ENCODE results near the gene SLC24A4. TPM values are rescaled to one million over a fixed set of nuclear protein-coding genes. Genes with fewer than 3 reads are reported as not detected.
A peak's percentile ranks its signal among the peaks of the same experiment; 100 is the strongest.

The SLC24A4 gene
- total and polyA plus RNA-seq, 7 experiments from 2014 or later, result 0.10 to 15.3 (median 2.1) TPM; not detected in 4

DNA sequence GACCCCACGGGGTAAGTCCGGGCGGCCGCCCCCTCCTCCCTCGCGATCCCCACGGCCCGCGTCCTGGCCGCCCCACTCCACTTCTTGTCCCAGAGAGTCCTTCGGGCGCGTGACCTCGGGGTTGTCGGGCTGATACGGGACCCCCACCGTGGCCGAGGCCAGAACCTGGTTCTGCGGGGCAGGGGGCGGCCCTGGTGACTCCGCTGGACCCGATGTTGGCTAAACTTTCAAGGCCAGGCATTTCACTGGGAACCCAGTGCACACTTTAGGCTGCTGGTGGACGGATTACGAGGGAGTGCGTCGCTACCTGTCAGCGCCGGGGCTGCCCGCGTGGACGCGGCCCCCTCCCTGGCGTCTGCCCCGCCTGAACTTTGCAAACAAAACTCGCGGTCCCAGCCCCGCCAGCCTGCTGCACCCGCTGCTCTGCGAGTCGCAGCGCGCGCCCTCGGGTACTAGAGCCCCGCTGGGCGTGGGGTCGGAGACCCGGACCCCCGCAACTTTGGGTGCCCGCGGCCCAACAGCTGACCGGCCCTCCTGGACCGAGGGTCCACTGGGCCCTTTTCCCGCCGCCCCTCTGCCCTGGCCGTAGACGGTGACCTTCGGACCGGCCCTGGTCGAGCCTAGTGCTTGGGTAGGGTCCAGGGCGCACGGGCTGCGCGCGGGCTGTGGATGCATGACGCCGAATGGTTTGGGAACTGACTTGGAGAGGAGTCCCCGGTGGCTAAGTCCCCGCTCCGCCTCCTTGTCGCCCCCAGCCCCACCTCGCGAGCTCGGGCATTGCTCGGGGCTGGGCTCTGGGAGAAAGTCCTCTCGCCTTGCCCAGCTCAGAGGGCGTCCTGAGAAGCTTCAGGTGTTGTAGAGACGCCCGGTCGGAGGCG is 191.2 kb downstream of the SLC24A4 start:
- peak; percentile 50 for ATAC-seq
- Mint-ChIP-seq H3K27me3 (peaks cover 0 to 61% (median 0%) of the 10 kb centered on the region in 5 donors), H3K36me3 (peaks cover 0 to 2% (median 0%) of the 10 kb centered on the region in 5 donors), H3K4me1 (peaks cover 29 to 56% (median 42%) of the 10 kb centered on the region in 7 donors), H3K27ac (peak overlapping the region in 7 of 9 donors; percentile 21 to 71 (median 58)), H3K4me3 (peak overlapping the region; percentile 48 to 86 (median 73)), H3K9me3 (no peaks in the 10 kb centered on the region)
- H3K36me3 ChIP-seq (ENCODE audit: control insufficient read depth in 2 of 3, insufficient read depth in 3 of 3, low read length in 3 of 3), result no peaks in the 10 kb centered on the region
- H3K9me3 ChIP-seq (ENCODE audit: control insufficient read depth in 2 of 3, low read length in 3 of 3), result no peaks in the 10 kb centered on the region
- H3K4me3 ChIP-seq (ENCODE audit: low read length), result peak overlapping the region; percentile 76
- ChIA-PET POLR2A (interaction anchor here (0.6 to 1.4 kb wide), 3 partner anchors 12 to 141 kb away, joined by 3 to 4 read pairs (median 3); no protein-coding TSS in a partner anchor), CTCF (no interaction called here)
- DNase-seq, result peak; percentile 19 to 49 (median 31)
- H3K4me1 ChIP-seq (ENCODE audit: control insufficient read depth in 2 of 2, insufficient read depth in 2 of 2, low read length in 2 of 2), result peaks cover 33 to 52% of the 10 kb centered on the region in 2 donors
- intact Hi-C loops (cut with micrococcal nuclease), result loop anchor here (1.0 to 5.0 kb wide), 5 partner anchors 17 to 168 kb away; no protein-coding TSS in a partner anchor
- no peaks in the 10 kb centered on the region for H3K27me3 ChIP-seq (ENCODE audit: control insufficient read depth in 2 of 2, insufficient read depth in 2 of 2, low read length in 2 of 2)
- peak overlapping the region; percentile 67 for H3K27ac ChIP-seq (ENCODE audit: low read depth, low read length)

DNA sequence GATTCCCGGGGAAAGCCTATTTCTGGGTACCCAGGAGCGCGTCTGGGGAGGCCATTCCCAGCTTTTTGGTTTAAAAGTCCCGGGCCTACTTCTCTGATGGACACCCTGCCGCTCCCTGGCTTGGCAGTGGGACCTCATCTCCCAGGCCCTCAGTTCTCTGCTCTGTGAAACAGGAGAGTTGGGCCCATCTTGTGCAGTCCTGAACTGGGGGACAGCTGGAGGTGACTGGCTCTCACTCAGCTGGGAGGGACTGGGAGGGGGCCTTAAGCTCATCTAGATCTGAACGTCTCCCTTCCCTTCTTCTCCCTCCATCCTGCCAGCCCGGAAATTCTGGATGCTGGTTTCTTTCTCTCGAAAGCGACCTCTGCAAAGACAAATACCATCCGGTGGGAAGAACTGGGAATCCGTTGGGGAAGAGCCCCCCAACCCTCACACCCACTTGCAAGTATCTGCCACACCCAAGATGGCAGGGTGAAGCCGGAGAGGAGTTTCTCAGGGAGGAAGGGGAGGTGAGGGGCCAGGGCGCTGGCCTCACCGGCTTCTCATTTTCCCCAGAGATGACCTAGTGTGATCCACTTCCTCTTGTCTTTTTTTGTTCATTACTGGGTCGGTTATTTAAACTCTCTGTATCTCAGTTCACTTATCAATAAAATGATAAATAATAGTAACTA is 192.0 kb downstream of the SLC24A4 start:
- no peaks in the 10 kb centered on the region for H3K36me3 ChIP-seq (ENCODE audit: control insufficient read depth in 2 of 3, insufficient read depth in 3 of 3, low read length in 3 of 3)
- Mint-ChIP-seq H3K4me1 (peaks cover 30 to 59% (median 45%) of the 10 kb centered on the region in 7 donors), H3K9me3 (no peaks in the 10 kb centered on the region), H3K36me3 (peaks cover 0 to 2% (median 0%) of the 10 kb centered on the region in 5 donors), H3K4me3 (peak overlapping the region; percentile 48 to 86 (median 73)), H3K27ac (peak overlapping the region in 8 of 9 donors; percentile 52 to 85 (median 64)), H3K27me3 (peaks cover 0 to 54% (median 0%) of the 10 kb centered on the region in 5 donors)
- intact Hi-C loops (cut with micrococcal nuclease), result loop anchor here (2.0 to 5.0 kb wide), 4 partner anchors 16 to 167 kb away; no protein-coding TSS in a partner anchor
- H3K4me3 ChIP-seq (ENCODE audit: low read length), result peak overlapping the region; percentile 76
- ATAC-seq (no peak), DNase-seq (no peak)
- ChIA-PET CTCF (no interaction called here), POLR2A (interaction anchor here (0.6 to 1.4 kb wide), 3 partner anchors 11 to 140 kb away, joined by 3 to 4 read pairs (median 3); no protein-coding TSS in a partner anchor)
- no peaks in the 10 kb centered on the region for H3K9me3 ChIP-seq (ENCODE audit: control insufficient read depth in 2 of 3, low read length in 3 of 3)
- H3K4me1 ChIP-seq (ENCODE audit: control insufficient read depth in 2 of 2, insufficient read depth in 2 of 2, low read length in 2 of 2), result peaks cover 36 to 57% of the 10 kb centered on the region in 2 donors
- H3K27me3 ChIP-seq (ENCODE audit: control insufficient read depth in 2 of 2, insufficient read depth in 2 of 2, low read length in 2 of 2), result no peaks in the 10 kb centered on the region
- peak overlapping the region; percentile 67 for H3K27ac ChIP-seq (ENCODE audit: low read depth, low read length)

DNA sequence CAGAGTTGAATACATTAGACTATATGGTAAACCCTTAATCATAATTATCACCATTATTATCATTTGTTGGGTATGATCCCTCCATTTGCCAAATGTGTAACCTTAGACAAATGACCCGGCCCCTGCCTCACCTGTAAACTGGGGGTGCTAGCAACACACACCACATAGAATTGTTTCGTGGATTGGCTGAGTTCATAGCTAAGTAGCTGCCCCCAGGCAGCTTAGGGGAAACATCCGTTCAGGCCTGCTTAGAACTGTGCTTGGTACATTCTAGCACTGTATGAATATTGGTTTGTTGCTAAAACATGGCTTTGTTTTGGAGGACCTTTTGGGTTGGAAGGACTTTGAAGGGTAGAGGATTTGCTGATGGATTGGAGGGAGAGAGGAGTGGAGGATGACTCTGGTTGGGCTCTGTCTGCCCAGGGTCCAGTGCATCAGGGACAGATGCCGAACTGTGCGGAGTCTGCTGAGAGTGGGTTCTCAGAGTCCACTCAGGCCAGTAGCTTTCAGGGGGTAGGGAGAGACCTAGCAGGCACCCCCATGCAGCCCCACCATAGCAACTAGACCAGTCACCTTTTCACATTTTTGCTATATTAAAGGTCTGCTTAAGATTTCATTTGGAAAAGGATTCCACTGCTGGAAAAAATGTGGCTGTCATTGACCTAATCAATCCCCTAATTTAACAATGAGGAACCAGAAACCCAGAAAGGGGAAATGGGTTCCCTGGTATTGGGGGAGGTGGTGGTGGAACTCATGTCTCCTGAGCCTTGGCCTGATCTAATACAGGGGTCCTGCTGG is 192.8 kb downstream of the SLC24A4 start:
- POLR2A ChIA-PET, result interaction anchor here (1.4 kb wide), 1 partner anchor 137 kb away, joined by 3 read pairs; no protein-coding TSS in a partner anchor

DNA sequence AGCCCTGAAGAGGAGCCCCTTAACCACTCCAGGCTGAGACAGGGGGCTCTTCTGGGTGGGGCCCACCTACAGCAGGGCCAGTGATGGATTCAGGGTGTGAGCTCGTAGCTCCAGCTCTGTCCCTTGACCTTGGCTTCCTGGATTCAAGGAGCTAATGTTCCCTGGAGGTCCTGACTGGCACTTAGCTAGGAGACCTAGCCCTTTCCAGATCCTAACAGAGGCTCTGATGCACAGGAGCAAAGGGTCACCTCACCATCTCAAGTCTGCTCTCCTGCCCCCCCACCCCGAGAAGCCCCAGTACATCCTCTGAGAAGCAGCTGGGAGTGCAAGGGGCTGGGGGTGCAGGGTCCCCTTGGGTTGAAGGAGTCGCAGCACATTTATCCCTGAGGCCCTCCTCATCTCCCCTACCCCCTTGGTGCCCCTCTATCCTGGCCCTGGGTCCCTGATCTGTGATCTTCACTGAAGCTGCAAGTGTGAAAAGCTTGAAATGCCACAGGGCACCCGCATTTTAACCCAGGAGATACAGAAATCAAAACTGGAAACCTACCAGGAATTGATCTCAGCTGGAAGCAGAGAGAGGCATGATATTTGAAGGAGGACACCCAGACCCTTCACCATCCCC is 193.5 kb downstream of the SLC24A4 start:
- POLR2A ChIA-PET, result interaction anchor here (0.5 to 1.1 kb wide), 2 partner anchors 70 to 73 kb away, joined by 3 read pairs; no protein-coding TSS in a partner anchor

More for the DNA sequence above, 192.8 kb downstream of the SLC24A4 start:
- H3K27ac ChIP-seq (ENCODE audit: low read depth, low read length), result no peak overlapping the region
- H3K4me1 ChIP-seq (ENCODE audit: control insufficient read depth in 2 of 2, insufficient read depth in 2 of 2, low read length in 2 of 2), result peaks cover 36 to 59% of the 10 kb centered on the region in 2 donors
- intact Hi-C loops (cut with micrococcal nuclease), result loop anchor here in 1 of 2 donors (2.0 kb wide), 1 partner anchor 15 kb away; no protein-coding TSS in a partner anchor
- Mint-ChIP-seq H3K4me1 (peaks cover 30 to 61% (median 45%) of the 10 kb centered on the region in 7 donors), H3K4me3 (peak overlapping the region; percentile 7 to 86 (median 60)), H3K9me3 (no peaks in the 10 kb centered on the region), H3K27ac (peak overlapping the region in 8 of 9 donors; percentile 14 to 85 (median 64)), H3K27me3 (peaks cover 0 to 51% (median 0%) of the 10 kb centered on the region in 5 donors), H3K36me3 (peaks cover 0 to 2% (median under 1%) of the 10 kb centered on the region in 5 donors)
- no peaks in the 10 kb centered on the region for H3K36me3 ChIP-seq (ENCODE audit: control insufficient read depth in 2 of 3, insufficient read depth in 3 of 3, low read length in 3 of 3)
- no peaks in the 10 kb centered on the region for H3K9me3 ChIP-seq (ENCODE audit: control insufficient read depth in 2 of 3, low read length in 3 of 3)
- H3K27me3 ChIP-seq (ENCODE audit: control insufficient read depth in 2 of 2, insufficient read depth in 2 of 2, low read length in 2 of 2), result no peaks in the 10 kb centered on the region
- H3K4me3 ChIP-seq (ENCODE audit: low read length), result no peak overlapping the region
- DNase-seq (no peak), ATAC-seq (no peak)
- CTCF ChIA-PET, result no interaction called here

DNA sequence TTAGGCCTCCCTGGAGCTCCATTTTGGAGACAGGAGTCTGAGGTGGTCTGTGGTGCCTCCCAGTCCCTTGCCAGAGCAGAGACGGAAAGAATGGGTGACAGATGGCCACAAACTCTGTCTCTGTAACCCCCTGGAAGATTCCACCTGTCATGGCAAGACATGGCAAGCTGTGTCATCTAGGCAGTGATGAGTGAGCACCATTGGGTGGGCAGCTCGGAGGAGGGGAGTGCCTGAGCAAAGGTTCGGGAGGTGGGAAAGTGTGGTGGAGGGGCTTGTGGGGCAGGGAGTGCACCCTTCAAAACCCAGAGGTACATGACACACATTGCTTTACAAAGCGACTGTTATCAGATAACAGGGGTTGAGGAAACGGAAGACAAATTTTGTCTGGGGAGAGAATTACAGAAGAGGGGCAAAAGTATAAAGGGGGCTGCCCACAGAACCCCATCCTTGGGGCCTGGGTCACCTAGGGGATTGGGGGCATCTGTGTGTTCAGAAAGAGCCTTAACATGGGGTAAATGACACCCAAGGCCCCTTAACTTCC is 194.1 kb downstream of the SLC24A4 start:
- intact Hi-C loops (cut with micrococcal nuclease), result no loop called here
- Histone ChIP-seq H3K4me3 (ENCODE audit: low read length) (no peak overlapping the region), H3K9me3 (ENCODE audit: control insufficient read depth in 2 of 3, low read length in 3 of 3) (no peaks in the 10 kb centered on the region), H3K27ac (ENCODE audit: low read depth, low read length) (no peak overlapping the region), H3K27me3 (ENCODE audit: control insufficient read depth in 2 of 2, insufficient read depth in 2 of 2, low read length in 2 of 2) (no peaks in the 10 kb centered on the region), H3K36me3 (ENCODE audit: control insufficient read depth in 2 of 3, insufficient read depth in 3 of 3, low read length in 3 of 3) (no peaks in the 10 kb centered on the region), H3K4me1 (ENCODE audit: control insufficient read depth in 2 of 2, insufficient read depth in 2 of 2, low read length in 2 of 2) (peaks cover 36 to 61% of the 10 kb centered on the region in 2 donors)
- Mint-ChIP-seq H3K27me3 (peaks cover 0 to 44% (median 0%) of the 10 kb centered on the region in 5 donors), H3K27ac (peak overlapping the region in 7 of 9 donors; percentile 5 to 81 (median 49)), H3K4me1 (peaks cover 30 to 74% (median 51%) of the 10 kb centered on the region in 7 donors), H3K4me3 (peak overlapping the region in 8 of 10 donors; percentile 4 to 68 (median 33)), H3K36me3 (peaks cover 0 to 10% (median 7%) of the 10 kb centered on the region in 5 donors), H3K9me3 (peaks cover 0 to 4% (median 1%) of the 10 kb centered on the region in 11 donors)
- CTCF ChIA-PET, result interaction anchor here (0.6 kb wide), 1 partner anchor 614 kb away, joined by 3 read pairs; no protein-coding TSS in a partner anchor
- ATAC-seq, result no peak
- peak in 1 of 9 donors; percentile 28 for DNase-seq
- POLR2A ChIA-PET, result interaction anchor here (0.5 to 1.1 kb wide), 2 partner anchors 69 to 73 kb away, joined by 3 read pairs; no protein-coding TSS in a partner anchor

More for the DNA sequence above, 193.5 kb downstream of the SLC24A4 start:
- CTCF ChIA-PET, result no interaction called here
- H3K4me1 Mint-ChIP-seq, result peaks cover 30 to 68% (median 47%) of the 10 kb centered on the region in 7 donors
- Histone ChIP-seq H3K27ac (ENCODE audit: low read depth, low read length) (no peak overlapping the region), H3K4me1 (ENCODE audit: control insufficient read depth in 2 of 2, insufficient read depth in 2 of 2, low read length in 2 of 2) (peaks cover 36 to 61% of the 10 kb centered on the region in 2 donors), H3K9me3 (ENCODE audit: control insufficient read depth in 2 of 3, low read length in 3 of 3) (no peaks in the 10 kb centered on the region), H3K36me3 (ENCODE audit: control insufficient read depth in 2 of 3, insufficient read depth in 3 of 3, low read length in 3 of 3) (no peaks in the 10 kb centered on the region), H3K27me3 (ENCODE audit: control insufficient read depth in 2 of 2, insufficient read depth in 2 of 2, low read length in 2 of 2) (no peaks in the 10 kb centered on the region), H3K4me3 (ENCODE audit: low read length) (no peak overlapping the region)
- no peak for ATAC-seq
- peak overlapping the region in 7 of 9 donors; percentile 5 to 81 (median 62) for H3K27ac Mint-ChIP-seq
- peaks cover 0 to 4% (median under 1%) of the 10 kb centered on the region in 11 donors for H3K9me3 Mint-ChIP-seq
- H3K27me3 Mint-ChIP-seq, result peaks cover 0 to 48% (median 0%) of the 10 kb centered on the region in 5 donors
- H3K36me3 Mint-ChIP-seq, result peaks cover 0 to 8% (median 7%) of the 10 kb centered on the region in 5 donors
- no peak for DNase-seq
- intact Hi-C loops (cut with micrococcal nuclease), result no loop called here
- H3K4me3 Mint-ChIP-seq, result peak overlapping the region in 4 of 10 donors; percentile 4 to 85 (median 26)

Data from naive thymus-derived CD4-positive, alpha-beta T cell (primary cell).